HFF-Myc (cell line): Measurements from ENCODE around the gene BARHL1.

Experiments used
- DNase-seq: peaks from one replicate; pipeline ENCODE4 v3.0.0-alpha.2; 2011; ENCODE audit warnings: low read depth; ENCODE audit errors: extremely low read depth
- H3K4me3 ChIP-seq: replicated peaks from 2 replicates; pipeline ENCODE4 v1.5.1; 2011; ENCODE audit warnings: low read depth, mild to moderate bottlenecking, control low read depth, low read length
- CTCF ChIP-seq: IDR thresholded peaks from 2 replicates; pipeline ENCODE4 v1.5.1; 2012; ENCODE audit warnings: mild to moderate bottlenecking, low read depth, low read length, control low read depth; ENCODE audit errors: missing control alignments

BARHL1 gene

GRCh38 chr9:132547436-132547835 is 35.0 kb upstream of the BARHL1 start:
- no peak for TF ChIP-seq CTCF
- H3K4me3 ChIP-seq: no peak overlapping the region
- no peak for DNase-seq

GRCh38 chr9:132547976-132548730 is 34.3 kb upstream of the BARHL1 start:
- no peak for TF ChIP-seq CTCF

GRCh38 chr9:132548751-132549640 is 33.4 kb upstream of the BARHL1 start:
- no peak overlapping the region for H3K4me3 ChIP-seq
- no peak for DNase-seq
- no peak for TF ChIP-seq CTCF

More at GRCh38 chr9:132547976-132548730, 34.3 kb upstream of the BARHL1 start:
- no peak for DNase-seq
- H3K4me3 ChIP-seq: no peak overlapping the region

- H3K4me3 ChIP-seq: no peak overlapping the region
- no peak for TF ChIP-seq CTCF
- no peak for DNase-seq
These were observed 30.9 kb upstream of the BARHL1 start for GRCh38 chr9:132551556-132551955.

- no peak for TF ChIP-seq CTCF
- no peak overlapping the region for H3K4me3 ChIP-seq
- no peak for DNase-seq
These were observed 30.4 kb upstream of the BARHL1 start for GRCh38 chr9:132552041-132552440.

GRCh38 chr9:132554755-132555154 is 27.7 kb upstream of the BARHL1 start:
- TF ChIP-seq CTCF: no peak
- no peak overlapping the region for H3K4me3 ChIP-seq

More at GRCh38 chr9:132554755-132555154, 27.7 kb upstream of the BARHL1 start:
- DNase-seq: no peak
